AG04449 (cell line): ENCODE data around the gene DMAC2.
"Not testable (repeated sequence)": the region's sequence is repeated elsewhere in the genome, so short reads cannot be mapped to it uniquely, and the experiment has no call there.

ENCODE experiments used
- CTCF ChIA-PET: fragments of 350-600 bp; formaldehyde crosslinking; extraction: SDS; loops from one replicate; lab custom pipeline; 2021; ENCODE audit warnings: antibody characterized with exemption; lab: Yijun Ruan, JAX
- POLR2A ChIA-PET: fragments of 400-600, 350-600 bp; formaldehyde crosslinking; extraction: SDS; loops from one replicate; lab custom pipeline; 2020; ENCODE audit warnings: antibody characterized with exemption, inconsistent platforms; lab: Yijun Ruan, JAX
- DNase-seq: peaks from one replicate; pipeline ENCODE4 v3.0.0-alpha.2; 2010; ENCODE audit warnings: low read depth, low spot score
- H3K4me3 ChIP-seq: 2 replicates; pipeline ENCODE4 v1.5.1; 2011; ENCODE audit warnings: low read depth, mild to moderate bottlenecking, control low read depth, low read length
- TF ChIP-seq, protein P1 (sequence below): IDR thresholded peaks from one replicate; pipeline ENCODE4 v1.5.1; 2011; ENCODE audit warnings: mild to moderate bottlenecking, moderate library complexity, low read length, control low read depth, inconsistent platforms; ENCODE audit not compliant: insufficient read depth; ENCODE audit errors: missing control alignments

The DMAC2 gene

DNA sequence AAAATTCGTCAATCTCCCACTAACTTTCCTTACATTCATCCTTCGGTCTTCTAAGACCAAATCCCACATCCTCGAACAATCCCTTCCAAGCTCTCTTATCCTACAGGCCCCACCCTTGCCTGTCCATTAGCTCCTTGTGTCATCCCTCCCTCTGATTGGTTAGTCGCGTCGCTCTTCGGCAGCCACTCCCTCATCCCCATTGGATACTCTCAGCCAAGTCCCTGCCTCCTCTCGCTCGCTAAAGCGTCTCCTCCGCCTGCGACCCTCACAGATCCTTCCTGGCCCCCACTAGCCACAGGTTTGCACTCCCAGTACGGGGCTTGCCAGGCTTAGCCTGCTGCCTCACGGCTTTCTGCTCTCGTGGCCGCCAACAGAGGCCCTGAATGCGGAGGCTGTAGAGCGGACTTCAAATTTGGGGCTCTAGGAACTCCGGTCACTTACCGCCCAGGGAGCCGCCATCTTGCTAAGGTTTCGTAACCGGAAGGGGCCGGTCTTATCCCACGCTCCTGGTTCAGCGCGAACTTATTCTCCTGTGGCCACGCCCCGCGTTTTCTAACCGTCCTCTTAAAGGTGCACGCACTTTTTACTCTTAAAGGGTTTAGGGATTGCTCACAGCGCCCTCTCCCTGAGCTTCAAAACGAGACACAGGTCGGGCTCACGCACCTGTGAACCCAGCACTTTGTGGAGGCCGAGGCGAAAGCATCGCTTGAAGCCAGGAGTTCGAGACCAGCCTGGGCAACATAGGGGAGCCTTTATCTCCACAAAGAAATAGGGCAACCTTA lies at the start of gene DMAC2:
Gene DMAC2 (minus strand): TSS at position 472 of the 782 bp plus-strand sequence. CDS start 13 bp downstream, at position 459.
- POLR2A ChIA-PET = interaction anchor here (0.6 to 1.8 kb wide), 6 partner anchors 9 to 176 kb away, joined by 3 to 12 read pairs (median 4); no protein-coding TSS in a partner anchor
- TF ChIP-seq, protein P1, sequence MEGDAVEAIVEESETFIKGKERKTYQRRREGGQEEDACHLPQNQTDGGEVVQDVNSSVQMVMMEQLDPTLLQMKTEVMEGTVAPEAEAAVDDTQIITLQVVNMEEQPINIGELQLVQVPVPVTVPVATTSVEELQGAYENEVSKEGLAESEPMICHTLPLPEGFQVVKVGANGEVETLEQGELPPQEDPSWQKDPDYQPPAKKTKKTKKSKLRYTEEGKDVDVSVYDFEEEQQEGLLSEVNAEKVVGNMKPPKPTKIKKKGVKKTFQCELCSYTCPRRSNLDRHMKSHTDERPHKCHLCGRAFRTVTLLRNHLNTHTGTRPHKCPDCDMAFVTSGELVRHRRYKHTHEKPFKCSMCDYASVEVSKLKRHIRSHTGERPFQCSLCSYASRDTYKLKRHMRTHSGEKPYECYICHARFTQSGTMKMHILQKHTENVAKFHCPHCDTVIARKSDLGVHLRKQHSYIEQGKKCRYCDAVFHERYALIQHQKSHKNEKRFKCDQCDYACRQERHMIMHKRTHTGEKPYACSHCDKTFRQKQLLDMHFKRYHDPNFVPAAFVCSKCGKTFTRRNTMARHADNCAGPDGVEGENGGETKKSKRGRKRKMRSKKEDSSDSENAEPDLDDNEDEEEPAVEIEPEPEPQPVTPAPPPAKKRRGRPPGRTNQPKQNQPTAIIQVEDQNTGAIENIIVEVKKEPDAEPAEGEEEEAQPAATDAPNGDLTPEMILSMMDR = peak; percentile 48
- H3K4me3 ChIP-seq = peak within 1 kb of the TSS; percentile 100
- peak; percentile 80 for DNase-seq
- CTCF ChIA-PET = interaction anchor here (0.6 to 6.0 kb wide), 12 partner anchors 8 to 252 kb away, joined by 3 to 69 read pairs (median 4); partner anchors contain the start of gene B3GNT8

DNA sequence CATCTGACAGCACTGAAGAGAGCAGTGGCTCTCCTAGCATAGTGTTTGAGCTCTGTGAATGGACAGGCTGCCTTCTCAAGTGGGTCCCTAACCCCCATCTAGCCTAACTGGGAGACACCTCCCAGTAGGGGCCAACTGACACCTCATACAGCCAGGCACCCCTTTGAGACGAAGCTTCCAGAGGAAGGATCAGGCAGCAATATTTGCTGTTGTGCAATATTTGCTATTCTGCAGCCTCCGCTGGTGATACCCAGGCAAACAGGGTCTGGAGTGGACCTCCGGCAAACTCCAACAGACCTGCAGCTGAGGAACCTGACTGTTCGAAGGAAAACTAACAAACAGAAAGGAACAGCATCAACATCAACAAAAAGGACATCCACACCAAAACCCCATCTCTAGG lies 47.2 kb upstream of the DMAC2 start:
- POLR2A ChIA-PET, H3K4me3 ChIP-seq, DNase-seq: not testable (repeated sequence)
- CTCF ChIA-PET = interaction anchor here (1.5 kb wide), 1 partner anchor 36 kb away, joined by 4 read pairs; no protein-coding TSS in a partner anchor

DNA sequence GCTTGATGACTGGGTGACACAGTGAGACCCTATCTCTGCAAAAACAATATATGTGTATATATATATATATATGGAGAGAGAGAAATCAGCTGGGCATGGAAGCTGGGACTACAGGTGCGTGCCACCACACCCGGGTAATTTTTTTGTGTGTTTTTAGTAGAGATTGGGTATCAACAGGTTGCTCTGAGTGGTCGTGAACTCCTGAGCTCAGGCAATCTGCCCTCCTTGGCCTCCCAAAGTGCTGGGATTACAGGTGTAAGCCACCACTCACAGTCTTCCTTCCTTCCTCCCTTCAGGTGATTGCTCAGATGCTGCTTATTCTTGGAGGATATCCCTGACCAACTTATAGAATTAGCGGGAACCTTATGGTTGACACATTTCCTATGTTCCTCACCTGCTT lies 45.1 kb upstream of the DMAC2 start:
- ChIA-PET POLR2A (no interaction called here), CTCF (interaction anchor here (1.8 kb wide), 1 partner anchor 36 kb away, joined by 8 read pairs; no protein-coding TSS in a partner anchor)
- DNase-seq = no peak
- TF ChIP-seq, protein P1 = no peak
- H3K4me3 ChIP-seq = no peak overlapping the region

DNA sequence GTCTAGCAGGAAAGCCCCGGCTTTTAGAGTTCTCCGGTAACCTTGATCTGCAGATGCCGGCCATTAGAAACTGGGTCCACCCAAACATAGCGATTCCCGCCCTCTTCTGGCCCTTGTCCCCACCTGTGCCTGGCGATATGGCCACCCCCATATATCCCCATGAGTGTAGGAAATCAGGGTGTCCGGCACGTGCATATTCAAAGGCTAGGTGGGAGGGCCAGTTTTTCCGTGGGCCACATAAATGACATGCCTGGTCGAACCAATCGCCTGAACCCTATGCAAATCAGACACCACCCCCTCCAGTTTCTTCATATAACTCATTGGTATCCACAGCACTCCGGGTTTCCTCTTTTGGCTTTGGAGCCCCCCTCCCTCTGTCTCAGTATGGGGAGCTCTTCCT lies 40.6 kb upstream of the DMAC2 start:
- POLR2A ChIA-PET = no interaction called here
- no peak overlapping the region for H3K4me3 ChIP-seq
- DNase-seq = no peak
- CTCF ChIA-PET = no interaction called here
- TF ChIP-seq, protein P1 = no peak

DNA sequence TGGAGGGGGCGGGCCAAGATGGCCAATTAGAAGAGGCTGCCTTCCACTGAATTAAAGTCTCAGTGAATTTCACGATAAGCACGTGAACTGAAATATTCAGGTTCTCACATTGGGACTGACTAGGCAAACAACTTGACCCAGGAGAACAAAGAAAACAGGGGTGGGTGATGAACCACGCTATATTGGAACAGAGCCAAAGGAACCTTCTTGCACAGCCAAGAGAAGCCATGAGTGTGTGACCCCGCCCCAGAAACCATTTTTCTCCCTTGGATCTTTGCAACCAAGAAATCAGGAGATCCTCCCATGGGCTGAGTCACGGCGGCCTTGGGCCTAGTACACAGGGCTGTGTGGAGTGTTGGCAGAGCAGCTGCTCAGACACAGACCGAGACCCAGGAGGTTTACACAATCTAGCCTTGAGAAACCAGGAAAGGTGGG lies 40.1 kb upstream of the DMAC2 start:
- TF ChIP-seq, protein P1 = no peak
- no peak overlapping the region for H3K4me3 ChIP-seq
- CTCF ChIA-PET = no interaction called here
- no peak for DNase-seq
- POLR2A ChIA-PET = no interaction called here

DNA sequence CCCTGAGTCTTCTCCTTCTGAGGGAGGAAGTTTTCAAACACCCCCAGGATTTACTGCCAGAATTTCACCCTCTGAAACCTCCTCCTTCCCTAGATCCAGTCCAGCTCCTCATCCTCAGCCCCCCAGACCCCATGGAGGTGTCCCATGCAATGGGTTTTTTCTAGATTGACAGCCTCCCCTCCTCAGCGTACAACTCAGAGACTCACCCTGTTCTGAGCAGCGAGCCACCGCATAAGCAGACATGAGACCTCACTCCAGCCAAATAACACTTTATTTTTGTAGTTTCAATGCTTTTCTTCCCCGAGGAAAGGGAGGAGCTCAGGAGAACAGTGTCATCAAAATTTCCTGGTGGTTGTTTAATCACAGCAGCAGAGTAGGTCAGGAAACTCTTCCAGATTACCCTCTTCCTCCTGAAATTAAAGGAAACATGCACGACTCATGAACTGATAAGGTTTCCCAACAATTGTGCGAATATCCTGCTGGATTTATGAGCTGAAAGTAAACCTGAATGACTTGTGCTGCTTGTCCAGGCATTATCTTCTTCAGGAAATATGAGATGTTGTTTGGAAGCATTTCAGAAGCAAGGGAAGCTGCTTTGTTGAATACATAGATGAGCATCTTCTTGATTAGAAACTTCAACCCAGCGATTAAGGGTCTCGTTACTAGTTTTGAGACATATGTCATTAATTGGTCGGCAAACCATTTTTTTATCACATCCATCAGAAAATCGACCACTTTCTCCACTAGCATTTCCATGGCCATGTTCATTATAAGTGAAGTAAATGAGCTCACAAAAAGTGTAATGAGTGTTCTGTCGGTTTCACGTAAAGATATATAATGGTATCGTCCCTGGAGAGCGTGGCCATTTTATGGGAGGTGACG lies 39.4 kb upstream of the DMAC2 start:
- CTCF ChIA-PET = no interaction called here

More for the DNA sequence above, 39.4 kb upstream of the DMAC2 start:
- no peak for DNase-seq
- H3K4me3 ChIP-seq = no peak overlapping the region
- POLR2A ChIA-PET = no interaction called here
- TF ChIP-seq, protein P1 = no peak
